GM21515 (cell line): ENCODE measurements around the gene AGAP5.
"Not testable (repeated sequence)": the region's sequence is repeated elsewhere in the genome, so short reads cannot be mapped to it uniquely, and the experiment has no call there.

Experiments used
- ATAC-seq: cut with Tn5 transposase; IDR thresholded peaks from one replicate; pipeline ENCODE4 v1.9.1; 2021; ENCODE audit not compliant: unreplicated experiment

Gene AGAP5

DNA sequence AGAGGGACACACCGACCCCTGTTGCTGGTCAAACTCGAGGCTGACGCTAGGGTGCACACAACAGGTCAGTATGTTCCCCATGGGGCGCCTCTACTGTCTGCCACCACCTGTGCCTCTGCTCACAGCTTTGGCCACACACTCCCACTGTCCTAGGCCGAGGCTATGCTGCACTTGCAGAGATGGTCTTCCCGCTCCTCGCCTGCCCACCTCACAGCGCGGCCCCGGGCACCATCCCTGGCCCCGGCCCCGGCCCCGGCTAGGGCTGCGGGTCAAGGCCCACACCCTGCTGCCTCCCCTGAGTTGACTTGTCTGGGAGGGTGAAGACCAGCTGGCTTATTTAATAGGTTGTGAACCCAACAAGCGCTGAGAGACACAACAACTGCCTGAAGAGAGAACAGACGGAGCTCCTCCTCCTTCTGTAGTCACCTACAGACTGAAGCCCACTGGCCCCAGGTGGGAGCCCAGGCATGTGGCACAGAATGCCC lies at the start of gene AGAP5:
Gene AGAP5 (minus strand): TSS at position 435 of the 485 bp plus-strand sequence. CDS start 354 bp downstream, at position 81.
- not testable (repeated sequence) for ATAC-seq

DNA sequence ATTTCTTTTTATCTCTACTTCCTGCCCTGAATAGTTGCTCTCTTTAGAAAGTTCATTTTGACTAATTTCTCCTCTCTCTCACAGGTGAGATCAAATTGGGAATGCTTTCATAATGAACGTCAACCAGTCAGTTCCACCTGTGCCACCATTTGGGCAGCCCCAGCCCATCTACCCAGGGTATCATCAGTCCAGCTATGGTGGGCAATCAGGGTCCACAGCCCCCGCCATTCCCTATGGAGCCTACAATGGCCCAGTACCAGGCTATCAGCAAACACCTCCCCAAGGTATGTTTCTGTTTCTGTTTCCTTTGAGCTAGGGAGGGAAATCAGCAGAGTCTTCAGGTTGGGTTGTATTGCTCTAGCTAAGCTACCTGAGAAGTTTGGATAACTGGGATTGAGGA lies 48.8 kb upstream of the AGAP5 start:
- no peak for ATAC-seq

DNA sequence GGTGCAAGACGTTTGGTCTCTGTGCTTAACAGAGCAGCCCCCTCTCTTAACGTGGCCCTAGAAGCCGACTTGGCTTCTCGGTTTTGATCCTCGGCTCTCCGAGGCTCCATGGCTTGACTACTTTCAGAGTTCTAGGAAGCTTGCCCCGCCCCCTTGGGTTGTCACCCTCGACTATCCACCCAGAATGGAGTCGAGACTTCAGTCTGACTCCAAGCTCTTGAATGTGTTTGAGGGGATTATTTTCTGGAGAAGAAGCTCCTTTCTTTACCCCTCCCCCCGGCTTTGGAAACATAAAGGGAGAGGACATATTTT lies 46.7 kb upstream of the AGAP5 start:
- ATAC-seq: peak; percentile 32

DNA sequence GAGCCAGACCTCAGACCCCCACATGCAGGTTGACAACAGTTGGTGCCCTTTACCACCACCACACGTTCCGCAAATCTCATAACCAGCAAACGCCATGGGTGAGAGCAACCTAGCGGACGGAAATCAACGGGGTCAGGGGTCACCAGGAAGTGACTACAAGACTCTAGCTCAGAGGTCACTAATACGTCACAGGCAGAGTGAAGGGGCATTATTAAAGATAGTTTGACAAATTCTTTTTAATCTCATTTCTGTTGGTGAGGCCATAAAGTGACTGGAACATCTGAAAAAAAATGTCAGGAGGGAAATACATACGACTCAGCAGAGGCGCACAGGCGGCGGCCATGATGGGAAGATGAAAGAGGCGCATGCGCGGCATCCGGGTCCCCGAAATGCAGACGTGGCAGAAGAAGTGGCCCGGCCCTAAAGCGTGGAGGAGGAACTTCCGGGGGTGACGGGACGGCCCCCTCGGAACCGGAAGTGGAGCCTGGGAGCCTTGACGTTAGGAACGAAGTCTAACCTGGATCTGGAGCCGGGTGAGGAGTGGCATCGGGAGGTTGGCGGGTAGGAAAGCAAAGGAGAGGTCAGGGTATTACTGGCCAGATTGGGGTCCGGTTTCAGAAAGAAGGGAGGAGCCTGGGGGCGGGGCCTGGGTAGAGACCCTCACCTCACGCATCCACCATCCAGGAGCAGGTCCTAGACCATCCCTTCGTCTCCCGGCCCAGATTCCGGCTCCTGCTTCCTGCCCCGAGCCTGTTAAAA lies 46.2 kb upstream of the AGAP5 start, which contains the start of gene SEC24C:
Gene SEC24C (plus strand): TSS at position 468 of the 759 bp plus-strand sequence. CDS start 2,461 bp downstream, outside the sequence.
- ATAC-seq: peak; percentile 82

DNA sequence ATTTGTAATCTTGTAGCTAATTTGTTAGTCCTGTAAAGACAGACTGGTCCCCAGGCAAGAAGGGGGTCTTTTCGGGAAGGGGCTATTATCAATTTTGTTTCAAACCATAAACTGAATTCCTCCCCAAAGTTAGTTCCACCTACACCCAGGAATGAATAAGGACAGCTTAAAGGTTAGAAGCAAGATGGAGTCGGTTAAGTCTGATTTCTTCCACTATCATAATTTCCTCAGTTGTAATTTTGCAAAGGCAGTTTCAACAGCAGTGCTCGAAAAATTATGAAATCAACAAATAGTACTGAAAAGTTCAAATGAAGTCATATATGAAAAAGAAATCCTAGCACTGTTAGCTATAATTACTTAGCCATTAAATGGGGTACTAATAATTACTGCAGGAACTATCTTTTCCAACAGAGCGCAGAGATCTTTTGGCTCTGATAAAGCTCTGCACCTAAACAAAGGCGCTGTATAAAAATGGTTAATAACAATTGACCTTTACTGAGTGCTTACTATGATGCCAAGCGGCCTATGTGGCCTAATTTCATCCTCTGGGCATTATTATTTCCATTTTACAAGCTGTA lies 45.5 kb upstream of the AGAP5 start:
- no peak for ATAC-seq

DNA sequence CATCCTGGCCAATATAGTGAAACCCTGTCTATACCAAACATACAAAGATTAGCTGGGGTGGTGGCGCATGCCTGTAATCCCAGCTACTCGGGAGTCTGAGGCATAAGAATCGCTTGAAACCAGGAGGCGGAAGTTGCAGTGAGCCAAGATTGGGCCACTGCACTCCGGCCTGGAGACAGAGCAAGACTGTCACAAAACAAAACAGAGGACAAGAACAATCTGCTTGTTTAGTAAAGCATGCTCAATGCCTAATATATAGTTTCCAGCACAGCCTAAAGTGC lies 44.5 kb upstream of the AGAP5 start:
- no peak for ATAC-seq

DNA sequence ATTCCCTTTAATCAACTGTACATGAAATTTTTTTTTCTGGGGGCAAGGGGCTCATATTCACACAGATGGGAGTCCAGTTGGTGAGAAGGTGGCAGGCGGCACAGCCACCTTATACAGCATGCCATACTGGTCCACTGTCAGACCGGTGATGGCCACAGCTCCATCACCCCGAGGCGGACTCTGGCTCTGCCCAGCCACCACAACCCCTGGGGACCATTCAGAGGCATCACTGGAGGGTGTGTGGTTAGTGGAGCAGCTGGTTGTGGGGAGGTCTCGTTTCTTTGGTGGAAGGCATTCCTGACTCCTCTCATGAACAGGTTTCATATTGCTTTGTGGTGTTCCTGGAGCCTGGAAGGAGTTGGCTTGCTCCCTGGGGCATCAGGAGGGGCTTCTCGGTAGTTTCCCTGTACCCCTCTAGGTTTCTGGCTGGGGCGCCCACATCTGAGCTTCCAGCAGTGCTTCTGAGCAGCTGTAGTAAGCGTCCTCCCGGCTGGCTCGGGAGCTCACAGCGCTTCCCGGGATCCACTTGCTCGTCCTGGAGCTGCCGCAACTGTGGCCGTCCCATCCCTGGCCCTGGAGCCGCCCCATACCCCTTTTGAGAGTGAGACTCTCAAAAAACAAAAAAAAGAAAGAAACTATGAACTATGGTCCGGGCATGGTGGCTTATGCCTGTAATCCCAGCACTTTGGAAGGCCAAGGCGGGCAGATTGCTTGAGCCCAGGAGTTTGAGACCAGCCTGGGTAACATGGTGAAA lies 42.8 kb upstream of the AGAP5 start:
- ATAC-seq: not testable (repeated sequence)

DNA sequence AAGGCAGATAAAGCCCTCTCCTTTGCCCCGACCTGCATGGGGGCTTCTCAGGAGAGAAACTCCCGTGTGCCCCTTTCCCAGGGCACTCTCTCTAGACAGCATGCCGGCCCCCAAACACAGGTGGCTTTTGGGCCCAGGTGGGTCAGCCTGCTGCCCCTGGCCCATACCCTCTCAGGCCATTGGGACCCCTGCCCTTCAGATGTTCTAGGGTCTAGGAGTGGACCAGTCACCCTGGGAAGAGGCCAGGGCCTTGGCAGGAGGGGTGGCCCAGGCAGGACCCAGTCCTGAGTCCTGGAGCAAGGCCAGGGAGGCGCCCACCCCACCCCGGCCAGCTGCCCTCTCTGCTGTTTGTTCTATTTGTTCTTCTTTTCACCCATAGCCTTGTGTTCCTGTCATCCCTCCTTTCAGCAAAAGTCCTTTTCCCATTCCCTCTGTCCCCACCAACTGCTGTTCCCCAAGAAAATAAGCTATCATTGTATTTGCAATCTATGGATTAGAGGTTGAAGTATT lies 36.9 kb upstream of the AGAP5 start:
- no peak for ATAC-seq

DNA sequence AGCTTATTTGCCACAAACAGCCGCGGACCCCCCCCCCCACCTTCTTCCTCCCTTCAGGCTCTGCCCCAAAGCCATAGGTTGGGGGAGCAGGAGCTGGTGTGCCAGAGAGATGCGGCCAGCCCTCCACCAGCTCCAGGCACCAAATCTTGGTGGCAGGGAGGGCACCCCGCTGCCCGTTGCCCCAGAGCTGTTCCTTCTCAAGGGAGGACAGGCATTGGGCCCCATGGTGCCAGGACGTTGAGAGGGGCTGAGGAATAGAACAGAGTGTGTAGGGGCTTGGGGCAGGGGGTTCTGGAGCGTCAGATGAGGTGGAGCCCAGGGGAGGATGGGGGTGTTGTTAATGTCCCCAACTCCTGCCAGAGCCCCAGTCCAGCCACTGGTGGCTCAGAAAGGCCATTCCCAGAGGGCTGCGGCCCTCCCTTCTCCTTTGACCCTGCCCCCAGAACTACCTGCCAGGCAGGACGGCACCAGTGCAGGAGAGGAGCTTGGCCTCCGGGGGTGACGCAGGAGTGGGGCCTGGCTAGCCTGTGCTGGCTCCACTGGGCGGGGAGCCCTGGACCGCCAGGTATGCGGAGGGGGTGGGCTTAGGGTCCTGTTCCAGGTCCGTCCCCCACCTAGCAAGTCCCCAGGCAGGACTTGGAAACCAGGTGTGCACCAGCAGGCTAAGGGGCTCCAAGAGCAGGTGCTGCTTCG lies 36.3 kb upstream of the AGAP5 start:
- no peak for ATAC-seq

DNA sequence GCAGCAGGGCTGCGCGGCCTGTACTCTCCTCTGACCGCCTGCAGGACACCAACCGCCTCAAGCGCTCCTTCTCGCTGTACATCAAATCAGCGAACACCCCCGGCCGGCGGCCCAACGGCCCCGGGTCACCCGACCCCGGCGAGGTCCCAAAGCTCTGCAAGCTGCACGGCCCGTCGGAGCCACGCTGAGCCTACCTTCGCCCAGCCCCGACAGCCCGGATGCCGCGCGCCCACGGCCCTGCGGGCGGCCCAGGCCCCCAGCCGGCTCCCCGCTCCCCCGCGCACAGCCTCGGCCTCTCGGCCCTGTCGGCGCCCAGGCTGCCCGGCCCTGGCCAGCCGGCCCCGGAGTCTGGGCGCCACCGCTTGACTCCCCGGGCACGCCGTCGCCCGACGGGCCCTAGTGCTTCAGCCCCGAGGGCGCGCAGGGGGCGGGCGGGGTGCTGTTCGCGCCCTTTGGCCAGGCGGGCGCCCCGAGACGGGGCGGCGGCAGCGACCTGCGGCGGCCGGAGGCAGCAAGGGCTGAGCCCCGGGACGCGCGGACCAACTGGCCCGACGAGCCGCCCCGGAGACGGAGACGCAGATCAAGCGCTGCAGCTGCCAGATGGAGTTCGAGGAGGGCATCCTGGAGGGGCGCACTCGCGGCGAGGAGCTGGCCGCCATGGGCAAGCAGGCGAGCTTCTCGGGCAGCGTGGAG lies 35.2 kb upstream of the AGAP5 start:
- no peak for ATAC-seq

DNA sequence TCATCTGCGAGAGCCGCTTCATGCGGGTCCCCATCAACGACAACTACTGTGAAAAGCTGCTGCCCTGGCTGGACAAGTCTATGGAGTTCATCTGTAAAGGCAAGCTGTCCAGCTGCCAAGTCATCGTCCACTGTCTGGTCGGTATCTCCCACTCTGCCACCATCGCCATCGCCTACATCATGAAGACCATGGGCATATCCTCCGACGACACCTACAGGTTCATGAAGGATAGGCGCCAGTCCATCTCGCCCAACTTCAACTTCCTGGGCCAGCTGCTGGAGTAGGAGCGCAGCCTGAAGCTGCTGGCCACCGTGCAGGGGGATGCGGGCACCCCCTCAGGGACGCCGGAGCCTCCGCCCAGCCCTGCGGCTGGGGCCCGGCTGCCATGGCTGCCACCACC lies 34.5 kb upstream of the AGAP5 start:
- ATAC-seq: no peak

DNA sequence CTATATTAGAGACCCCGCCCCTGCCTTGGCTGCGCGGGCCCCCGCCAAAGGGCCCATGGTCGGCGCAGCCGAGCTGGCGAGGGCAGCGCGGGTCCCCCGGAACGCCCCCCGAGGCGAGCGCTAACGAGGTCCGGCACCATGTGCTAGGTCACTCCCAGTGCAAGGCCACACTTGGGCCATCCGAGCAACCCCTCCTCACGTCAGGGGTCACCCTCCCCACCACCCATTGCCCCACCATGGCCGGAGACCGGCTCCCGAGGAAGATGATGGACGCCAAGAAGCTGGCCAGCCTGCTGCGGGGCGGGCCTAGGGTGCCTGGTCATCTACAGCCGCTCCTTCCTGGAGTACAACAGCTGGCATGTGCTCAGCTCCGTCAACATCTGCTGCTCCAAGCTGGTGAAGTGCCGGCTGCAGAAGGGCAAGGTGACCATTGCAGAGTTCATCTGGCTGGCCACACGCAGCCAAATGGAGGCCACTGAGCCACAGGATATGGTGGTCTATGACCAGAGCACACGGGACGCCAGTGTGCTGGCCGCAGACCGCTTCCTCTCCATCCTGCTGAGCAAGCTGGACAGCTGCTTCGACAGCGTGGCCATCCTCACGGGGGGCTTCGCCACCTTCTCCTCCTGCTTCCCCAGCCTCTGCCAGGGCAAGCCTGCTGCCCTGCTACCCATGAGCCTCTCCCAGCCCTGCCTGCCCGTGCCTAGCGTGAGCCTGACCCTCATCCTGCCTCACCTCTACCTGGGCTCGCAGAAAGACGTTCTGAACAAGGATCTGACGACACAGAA lies 33.9 kb upstream of the AGAP5 start:
- ATAC-seq: no peak

DNA sequence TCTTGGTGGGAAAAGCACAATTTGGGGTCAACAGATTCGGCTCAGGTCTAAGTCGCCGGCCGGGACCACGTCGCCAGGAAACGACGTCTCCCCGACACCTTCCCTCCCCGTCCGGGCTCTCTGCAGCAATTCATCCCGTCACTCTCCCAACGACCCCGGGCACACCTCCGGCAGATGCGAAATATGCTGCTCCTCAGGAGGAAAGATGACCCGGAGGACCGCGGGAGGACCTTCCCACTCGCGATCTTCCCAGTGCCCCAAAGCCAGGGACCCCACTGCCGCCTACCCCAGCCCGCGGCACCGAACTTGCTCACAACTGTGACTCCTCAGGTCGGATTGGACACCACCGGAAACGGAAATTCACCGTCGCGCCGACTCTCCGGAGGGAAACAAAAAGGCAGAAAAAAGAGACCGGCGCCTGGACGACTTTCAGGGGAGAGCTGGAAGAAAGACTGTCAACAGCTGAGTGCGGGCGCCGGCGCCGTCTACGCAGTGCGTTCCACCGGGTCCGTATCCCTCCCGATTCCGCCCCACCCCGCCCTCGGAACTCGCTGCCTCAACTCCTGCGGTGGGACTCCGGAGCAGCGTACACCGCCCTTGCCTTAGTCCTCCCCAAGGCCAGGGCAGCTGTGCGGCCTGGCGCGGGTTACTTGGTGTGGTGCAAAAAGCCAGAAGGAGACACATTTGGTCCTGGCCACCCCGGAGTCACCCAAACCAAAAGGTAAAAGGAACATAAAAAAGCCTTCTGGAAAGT lies 32.4 kb upstream of the AGAP5 start:
- peak; percentile 80 for ATAC-seq

DNA sequence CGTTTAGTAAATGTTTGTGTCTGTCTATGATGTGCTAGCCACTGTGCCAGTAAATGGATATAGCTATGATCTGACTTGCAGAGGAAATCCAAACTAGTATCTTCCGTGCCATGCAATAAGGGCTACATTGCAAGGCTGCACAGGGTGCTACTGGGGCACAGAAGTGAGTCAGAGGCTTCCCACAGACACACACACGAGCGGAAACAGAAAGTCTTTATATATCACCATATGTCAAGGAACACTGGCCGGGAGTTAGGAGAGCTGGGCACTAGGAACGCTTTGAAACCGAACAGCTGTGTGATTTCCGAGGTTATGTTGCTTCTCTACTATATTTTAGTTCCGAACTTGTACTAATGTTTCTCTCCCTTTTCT lies 31.9 kb upstream of the AGAP5 start:
- not testable (repeated sequence) for ATAC-seq

DNA sequence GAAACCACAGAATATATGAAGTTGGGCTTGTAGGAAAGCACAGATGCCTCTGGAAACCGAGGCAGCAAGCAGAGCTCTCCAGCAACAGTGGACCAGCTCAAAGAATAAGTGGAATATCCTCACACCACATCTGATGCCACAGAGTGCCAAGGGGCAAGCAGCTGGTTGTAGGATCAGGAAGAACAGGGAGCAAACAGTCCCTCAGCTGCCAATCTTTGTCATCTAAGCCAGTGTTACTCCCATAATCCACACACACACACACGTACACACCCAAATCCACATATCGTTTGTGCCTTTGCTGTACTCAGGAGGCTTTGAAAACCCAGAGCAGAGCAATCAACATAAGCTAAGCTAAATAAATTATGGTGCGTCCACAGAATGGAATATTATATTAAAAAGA lies 25.6 kb upstream of the AGAP5 start:
- ATAC-seq: no peak

DNA sequence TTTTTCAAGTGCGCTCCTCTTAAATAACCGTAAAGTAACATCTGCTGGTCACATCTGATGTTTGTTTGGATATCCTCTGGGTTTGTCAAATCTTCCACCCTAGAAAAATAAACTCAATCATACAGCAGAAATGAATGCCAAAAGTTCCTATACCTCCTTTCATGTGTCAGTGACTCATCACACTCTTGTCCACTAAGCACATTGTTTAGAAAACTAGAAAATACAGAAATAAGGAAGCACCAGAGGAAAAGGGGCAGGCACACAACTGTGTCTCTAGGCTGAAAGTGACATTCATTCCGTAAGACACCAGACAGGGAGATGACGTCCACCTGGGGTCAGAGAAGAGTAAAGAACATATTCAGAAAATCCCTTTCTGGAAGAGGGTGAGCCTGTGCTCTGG lies 22.7 kb upstream of the AGAP5 start:
- not testable (repeated sequence) for ATAC-seq

DNA sequence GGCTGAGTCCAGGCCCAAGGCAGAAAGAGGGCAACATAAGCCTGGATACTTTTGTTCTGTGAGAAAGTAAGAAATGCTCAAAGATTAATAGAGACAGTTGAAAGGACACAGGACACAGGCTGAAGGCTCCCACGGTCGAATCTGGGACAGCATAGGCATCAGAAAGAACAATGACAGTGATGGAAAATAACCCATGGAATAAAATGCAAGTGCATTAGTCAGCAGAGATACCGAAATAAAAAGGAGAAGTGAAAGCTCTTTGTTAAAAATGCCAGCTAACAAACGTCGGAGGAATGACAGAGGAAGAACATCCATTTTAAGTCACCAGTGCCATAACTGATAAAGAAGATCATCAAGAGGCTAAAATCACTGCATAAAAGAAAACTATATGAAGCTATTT lies 19.6 kb upstream of the AGAP5 start:
- no peak for ATAC-seq

DNA sequence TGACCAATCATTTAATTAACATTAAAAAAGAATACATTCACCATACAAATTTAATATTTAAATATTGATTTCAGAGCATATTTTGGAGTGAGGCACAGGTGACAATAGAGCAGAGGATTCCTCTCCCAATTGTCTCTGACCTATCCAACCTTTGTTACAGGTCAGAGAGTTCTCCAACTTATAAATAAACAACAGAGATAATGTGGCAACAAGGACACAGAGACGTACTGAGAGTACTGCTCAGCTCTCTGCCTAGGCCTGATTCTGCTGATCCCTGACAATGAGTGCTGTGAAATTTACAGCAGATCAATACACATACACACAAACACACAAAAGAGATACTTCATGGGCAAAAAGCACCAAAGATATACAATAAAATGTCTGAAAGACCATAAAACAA lies 18.3 kb upstream of the AGAP5 start:
- no peak for ATAC-seq
